Measurements from ENCODE around the gene KAZN. TPM values are rescaled to one million over a fixed set of nuclear protein-coding genes. Genes with fewer than 3 reads are reported as not detected.

The KAZN gene
- polyA plus RNA-seq, 1 of the 3 experiments (the other 2 are of a cell fraction), result 6.8 TPM

DNA sequence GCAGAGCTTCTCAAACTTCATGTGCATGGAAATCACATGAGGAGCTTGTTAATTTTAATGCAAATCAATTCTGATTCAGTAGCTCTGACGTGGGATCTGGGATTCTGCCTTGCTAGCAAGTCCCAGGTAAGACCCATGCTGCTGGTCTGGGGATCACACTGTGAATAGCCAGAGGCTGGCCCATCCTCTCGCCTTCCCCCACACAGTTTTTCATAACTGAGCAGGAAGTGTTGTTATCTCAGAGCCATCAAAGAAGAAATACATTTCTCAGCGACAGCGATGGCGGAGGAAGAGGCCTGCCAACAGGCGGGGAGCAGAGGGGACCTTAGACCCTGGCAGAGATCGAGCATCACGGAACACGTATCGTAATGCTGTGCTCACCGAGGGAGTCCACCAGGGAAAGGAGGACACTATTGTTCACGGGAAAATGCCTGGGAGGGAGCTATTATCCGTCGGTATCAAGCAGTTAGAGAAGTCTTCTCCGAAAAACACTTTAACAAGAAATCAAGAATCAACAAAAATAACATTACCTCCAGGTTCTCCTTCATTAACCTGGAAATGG is 286.2 kb downstream of the KAZN start:
- Histone ChIP-seq H4K20me1 (ENCODE audit: insufficient read depth) (no peaks in the 10 kb centered on the region), H3K9me3 (no peaks in the 10 kb centered on the region), H3K9ac (no peak overlapping the region), H3K27ac (ENCODE audit: low read depth in 2 of 2, low read length in 1 of 2) (no peak overlapping the region), H2AFZ (ENCODE audit: low read depth) (no peak overlapping the region), H3K4me2 (no peak overlapping the region), H3K27me3 (ENCODE audit: insufficient read depth) (no peaks in the 10 kb centered on the region; the same call in 1 of the 2 replicates), H3F3A (replicated peaks; ENCODE audit: insufficient read depth) (no peaks in the 10 kb centered on the region), H3K36me3 (replicated peaks in 1 of 2; ENCODE audit: control insufficient read depth in 1 of 2, insufficient read depth in 2 of 2, low read length in 1 of 2) (no peaks in the 10 kb centered on the region), H3K4me3 (ENCODE audit: low read depth in 2 of 2, low read length in 1 of 2) (no peak overlapping the region), H3K9me2 (no peaks in the 10 kb centered on the region), H3K4me1 (ENCODE audit: control insufficient read depth in 1 of 2, insufficient read depth in 2 of 2, low read depth in 1 of 2, low read length in 1 of 2) (no peaks in the 10 kb centered on the region; a peak in 1 of 4 replicates), H3K79me2 (ENCODE audit: insufficient read depth) (no peaks in the 10 kb centered on the region)
- WGBS (ENCODE audit: low lambda C conversion rate), result 69% methylated on average over 15 of the region's 15 CpGs
- no peak for DNase-seq
- TF ChIP-seq PBX3 (IDR thresholded peaks at IDR 0.05), result no peak
- TF ChIP-seq CHD2 (IDR thresholded peaks at IDR 0.05; ENCODE audit: low read length, partially characterized antibody), result no peak
- TF ChIP-seq GATA2 (CRISPR knock-in tag; IDR thresholded peaks at IDR 0.05), result no peak
- TF ChIP-seq TCF12 (IDR thresholded peaks at IDR 0.05), result no peak
- TF ChIP-seq RCOR1 (IDR thresholded peaks at IDR 0.05; ENCODE audit: low read length), result no peak
- TF ChIP-seq MEF2A (IDR thresholded peaks at IDR 0.05; ENCODE audit: borderline replicate concordance, low read depth), result no peak
- no peak for TF ChIP-seq POLR2AphosphoS5 (IDR thresholded peaks at IDR 0.05; ENCODE audit: low read depth, low read length)
- TF ChIP-seq, protein P1, sequence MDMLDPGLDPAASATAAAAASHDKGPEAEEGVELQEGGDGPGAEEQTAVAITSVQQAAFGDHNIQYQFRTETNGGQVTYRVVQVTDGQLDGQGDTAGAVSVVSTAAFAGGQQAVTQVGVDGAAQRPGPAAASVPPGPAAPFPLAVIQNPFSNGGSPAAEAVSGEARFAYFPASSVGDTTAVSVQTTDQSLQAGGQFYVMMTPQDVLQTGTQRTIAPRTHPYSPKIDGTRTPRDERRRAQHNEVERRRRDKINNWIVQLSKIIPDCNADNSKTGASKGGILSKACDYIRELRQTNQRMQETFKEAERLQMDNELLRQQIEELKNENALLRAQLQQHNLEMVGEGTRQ (IDR thresholded peaks at IDR 0.05; ENCODE audit: borderline replicate concordance, low read depth, low read length), result no peak
- no peak for TF ChIP-seq RAD21 (IDR thresholded peaks at IDR 0.05; ENCODE audit: low read length)
- TF ChIP-seq YY1 (IDR thresholded peaks at IDR 0.05; ENCODE audit: low read depth), result no peak
- no peak for TF ChIP-seq TAF1 (IDR thresholded peaks at IDR 0.05; ENCODE audit: borderline replicate concordance, low read depth, low read length)
- TF ChIP-seq ELF1 (IDR thresholded peaks at IDR 0.05), result no peak
- no peak for TF ChIP-seq FOSL2 (IDR thresholded peaks at IDR 0.05; ENCODE audit: borderline replicate concordance, low read depth)
- TF ChIP-seq, protein P2, sequence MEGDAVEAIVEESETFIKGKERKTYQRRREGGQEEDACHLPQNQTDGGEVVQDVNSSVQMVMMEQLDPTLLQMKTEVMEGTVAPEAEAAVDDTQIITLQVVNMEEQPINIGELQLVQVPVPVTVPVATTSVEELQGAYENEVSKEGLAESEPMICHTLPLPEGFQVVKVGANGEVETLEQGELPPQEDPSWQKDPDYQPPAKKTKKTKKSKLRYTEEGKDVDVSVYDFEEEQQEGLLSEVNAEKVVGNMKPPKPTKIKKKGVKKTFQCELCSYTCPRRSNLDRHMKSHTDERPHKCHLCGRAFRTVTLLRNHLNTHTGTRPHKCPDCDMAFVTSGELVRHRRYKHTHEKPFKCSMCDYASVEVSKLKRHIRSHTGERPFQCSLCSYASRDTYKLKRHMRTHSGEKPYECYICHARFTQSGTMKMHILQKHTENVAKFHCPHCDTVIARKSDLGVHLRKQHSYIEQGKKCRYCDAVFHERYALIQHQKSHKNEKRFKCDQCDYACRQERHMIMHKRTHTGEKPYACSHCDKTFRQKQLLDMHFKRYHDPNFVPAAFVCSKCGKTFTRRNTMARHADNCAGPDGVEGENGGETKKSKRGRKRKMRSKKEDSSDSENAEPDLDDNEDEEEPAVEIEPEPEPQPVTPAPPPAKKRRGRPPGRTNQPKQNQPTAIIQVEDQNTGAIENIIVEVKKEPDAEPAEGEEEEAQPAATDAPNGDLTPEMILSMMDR (IDR thresholded peaks at IDR 0.05), result no peak
- TF ChIP-seq FOXJ3 (CRISPR knock-in tag; IDR thresholded peaks at IDR 0.05), result no peak
- TF ChIP-seq FOXM1 (IDR thresholded peaks at IDR 0.05; ENCODE audit: low read depth), result no peak
- TF ChIP-seq JUND (IDR thresholded peaks at IDR 0.05), result no peak
- CTCF ChIA-PET, result no interaction called here
- POLR2A ChIA-PET, result no interaction called here
